SH-SY5Y (cell line): ENCODE data around the gene SPN.

Experiments
- GATA2 ChIP-seq: IDR thresholded peaks from 2 replicates; pipeline ENCODE4 v1.6.1; 2011; ENCODE audit warnings: mild to moderate bottlenecking, low read depth, low read length
- GATA3 ChIP-seq: IDR thresholded peaks from 2 replicates; pipeline ENCODE4 v1.6.1; 2011; ENCODE audit warnings: low read depth, mild to moderate bottlenecking, low read length, moderate library complexity

SPN gene

GRCh38 chr16:29663016-29663806, at the start of gene SPN:
Gene SPN, plus strand, starts transcription at chr16:29663247. Its CDS starts 482 bp downstream, at chr16:29663729.
- no peak for TF ChIP-seq GATA3
- no peak for TF ChIP-seq GATA2

- TF ChIP-seq GATA3 (no peak), GATA2 (no peak)
These were observed 21.5 kb upstream of the SPN start for GRCh38 chr16:29641561-29641960.

GRCh38 chr16:29643596-29643995, 19.5 kb upstream of the SPN start:
- TF ChIP-seq GATA3 (no peak), GATA2 (no peak)

- TF ChIP-seq GATA2 (no peak), GATA3 (no peak)
These were observed 18.6 kb upstream of the SPN start for GRCh38 chr16:29644338-29644857.

GRCh38 chr16:29644973-29645693, 17.9 kb upstream of the SPN start:
- TF ChIP-seq GATA2 (no peak), GATA3 (no peak)

GRCh38 chr16:29645694-29646187, 17.3 kb upstream of the SPN start:
- TF ChIP-seq GATA3 = no peak
- TF ChIP-seq GATA2 = no peak

- no peak for TF ChIP-seq GATA2
- TF ChIP-seq GATA3 = no peak
These were observed 16.1 kb upstream of the SPN start for GRCh38 chr16:29646947-29647346.

GRCh38 chr16:29649588-29650494, 13.2 kb upstream of the SPN start:
- TF ChIP-seq GATA3 (no peak), GATA2 (no peak)

GRCh38 chr16:29650771-29651170, 12.3 kb upstream of the SPN start:
- TF ChIP-seq GATA2 (no peak), GATA3 (no peak)

DNA sequence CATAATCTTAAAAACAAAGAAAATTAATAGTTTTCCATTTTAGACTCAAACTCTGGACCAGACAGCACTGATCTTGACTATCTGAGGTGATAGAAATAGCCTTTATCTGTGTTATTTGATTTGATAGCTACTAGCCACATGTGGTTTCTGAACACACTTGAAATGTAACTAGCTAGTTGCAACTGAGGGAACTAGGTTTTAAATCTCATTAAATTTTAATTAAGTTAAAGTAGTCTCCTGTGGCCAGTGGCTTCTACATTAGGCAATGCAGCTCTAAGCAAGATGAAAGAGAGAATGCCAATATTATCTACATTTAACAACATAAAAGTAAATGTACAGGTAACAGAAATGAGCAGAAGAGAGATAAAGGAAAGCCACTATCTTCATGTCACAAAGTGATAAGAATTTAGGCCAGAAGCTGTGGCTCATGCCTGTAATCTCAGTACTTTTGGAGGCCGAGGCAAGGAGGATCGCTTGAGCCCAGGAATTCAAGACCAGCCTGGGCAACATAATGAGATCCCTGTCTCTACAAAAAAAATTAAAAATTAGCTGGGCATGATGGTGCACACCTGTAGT, 11.2 kb upstream of the SPN start:
- TF ChIP-seq GATA3 = no peak
- TF ChIP-seq GATA2 = no peak

DNA sequence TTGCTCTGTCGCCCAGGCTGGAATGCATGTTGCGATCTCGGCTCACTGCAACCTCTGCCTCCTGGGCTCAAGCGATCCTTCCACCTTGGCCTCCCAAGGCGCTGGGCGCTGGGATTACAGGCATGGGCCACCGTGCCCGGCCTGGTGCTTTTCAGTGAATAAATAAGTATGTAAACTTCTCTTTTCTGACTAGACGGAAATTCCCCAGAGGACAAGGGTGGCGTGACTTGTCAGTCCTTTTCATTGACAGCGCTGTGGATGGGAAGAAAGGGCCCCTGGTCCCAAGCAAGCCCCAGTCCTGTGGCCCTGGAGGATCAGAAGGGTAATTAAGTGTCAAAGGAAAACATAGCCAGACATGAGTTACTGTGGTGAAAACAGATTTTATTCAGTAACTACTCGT, 9.6 kb upstream of the SPN start:
- TF ChIP-seq GATA3 (no peak), GATA2 (no peak)

GRCh38 chr16:29656688-29657523, 6.1 kb upstream of the SPN start:
- no peak for TF ChIP-seq GATA2
- TF ChIP-seq GATA3 = no peak
